HCT116 (cell line): ENCODE results near the gene ARSG. TPM values are rescaled to one million over a fixed set of nuclear protein-coding genes. Genes with fewer than 3 reads are reported as not detected.

Source experiments
- ATAC-seq: fragments of 200-7000 bp; cut with Tn5 transposase; 2 replicates; pipeline ENCODE4 v1.9.1; 2020; ENCODE audit warnings: mild to moderate bottlenecking, moderate library complexity
- BruUV-seq: library from RNA; stranded (reverse); fragments of 400-500 nt; replicated peaks from 2 replicates; lab custom pipeline; 2021; lab: Mats Ljungman, UMichigan
- CTCF ChIA-PET: fragments of 300-600 bp; sonication (Branson Sonifier 250); formaldehyde crosslinking; loops from one replicate; lab custom pipeline; 2021; ENCODE audit warnings: antibody characterized with exemption; lab: Charles Lee
- POLR2A ChIA-PET: fragments of 300-600, 350-600 bp; sonication (Branson Sonifier 250); formaldehyde crosslinking; loops from one replicate; lab custom pipeline; 2021; ENCODE audit warnings: antibody characterized with exemption; lab: Charles Lee
- RAD21 ChIA-PET, 2 experiments: fragments of 300-600 bp; sonication (Branson Sonifier 250); formaldehyde crosslinking; loops; one replicate each; lab custom pipeline; 2023; ENCODE audit warnings: low total read pairs in 2 of 2; ENCODE audit not compliant: uncharacterized antibody in 2 of 2, unreplicated experiment in 2 of 2, low non-redundant PET in 1 of 2; lab: Charles Lee
- DNase-seq: peaks from one replicate; pipeline ENCODE4 v3.0.0-alpha.2; 2010; ENCODE audit warnings: low read depth, low spot score
- H2AFZ ChIP-seq: fragments of 200-600 bp; shearing (Covaris generic), sonication (generic); 2 replicates; pipeline ENCODE4 v1.6.1; 2017; ENCODE audit warnings: low read depth, mixed run types, mixed read lengths, antibody characterized with exemption, low read length; ENCODE audit not compliant: poor library complexity, severe bottlenecking
- H3K27ac ChIP-seq: 2 replicates; pipeline ENCODE4 v1.5.1; 2012; ENCODE audit warnings: low read depth, low read length
- H3K27me3 ChIP-seq: fragments of 200-600 bp; sonication (generic); 2 replicates; pipeline ENCODE4 v1.6.1; 2016; ENCODE audit warnings: mixed run types, low read length, mixed read lengths; ENCODE audit not compliant: insufficient read depth
- H3K36me3 ChIP-seq, 2 experiments: fragments of 200-500 bp in 1 of 2; fragments of 200-600 bp in 1 of 2; sonication (Bioruptor generic) in 1 of 2; sonication (generic) in 1 of 2; 2 replicates each; pipeline versions ENCODE4 v1.5.1 to v1.6.1; 2014 to 2016; ENCODE audit warnings: low read length in 2 of 2, inconsistent platforms in 1 of 2, mixed read lengths in 1 of 2, mixed run types in 1 of 2; ENCODE audit not compliant: insufficient read depth in 2 of 2, control insufficient read depth in 1 of 2
- H3K4me1 ChIP-seq, 2 experiments: fragments of 200-600 bp in 1 of 2; sonication (generic) in 1 of 2; 2 replicates each; pipeline versions ENCODE4 v1.5.1 to v1.6.1; 2012 to 2017; ENCODE audit warnings: low read length in 2 of 2, inconsistent platforms in 1 of 2, mild to moderate bottlenecking in 1 of 2, mixed read lengths in 1 of 2, mixed run types in 1 of 2, moderate library complexity in 1 of 2; ENCODE audit not compliant: insufficient read depth in 2 of 2, control insufficient read depth in 1 of 2
- H3K4me2 ChIP-seq: fragments of 200-600 bp; sonication (generic); 2 replicates; pipeline ENCODE4 v1.6.1; 2017; ENCODE audit warnings: mixed run types, low read length, mixed read lengths
- H3K4me3 ChIP-seq, 2 experiments: fragments of 200-600 bp in 1 of 2; sonication (generic) in 1 of 2; replicated peaks in 1 of 2; 2 replicates each; pipeline ENCODE4 v1.5.1; 2011 to 2016; ENCODE audit warnings: low read length in 2 of 2, control low read depth in 1 of 2, low read depth in 1 of 2, mild to moderate bottlenecking in 1 of 2, mixed read lengths in 1 of 2, mixed run types in 1 of 2
- H3K79me2 ChIP-seq: fragments of 200-600 bp; sonication (generic); 2 replicates; pipeline ENCODE4 v1.6.1; 2017; ENCODE audit warnings: mild to moderate bottlenecking, mixed run types, low read length, moderate library complexity, mixed read lengths; ENCODE audit not compliant: insufficient read depth
- H3K9ac ChIP-seq: fragments of 200-600 bp; sonication (generic); 2 replicates; pipeline ENCODE4 v1.6.1; 2016; ENCODE audit warnings: low read length, mixed read lengths
- H3K9me2 ChIP-seq: fragments of 200-600 bp; sonication (generic), shearing (Covaris generic); 2 replicates; pipeline ENCODE4 v1.6.1; 2017; ENCODE audit warnings: mixed run types, mild to moderate bottlenecking, moderate library complexity; ENCODE audit not compliant: insufficient read depth
- H3K9me3 ChIP-seq, 2 experiments: fragments of 200-500 bp in 1 of 2; fragments of 200-600 bp in 1 of 2; sonication (Bioruptor generic) in 1 of 2; sonication (generic) in 1 of 2; 2 replicates each; pipeline ENCODE4 v1.6.1; 2014 to 2017; ENCODE audit warnings: low read length in 2 of 2, mixed read lengths in 2 of 2, inconsistent platforms in 1 of 2, low read depth in 1 of 2, mild to moderate bottlenecking in 1 of 2, mixed run types in 1 of 2, moderate library complexity in 1 of 2; ENCODE audit not compliant: control insufficient read depth in 1 of 2, insufficient read depth in 1 of 2
- H4K20me1 ChIP-seq: fragments of 200-600 bp; sonication (generic), shearing (Covaris generic); 2 replicates; pipeline ENCODE4 v1.6.1; 2017; ENCODE audit warnings: mixed run types, mild to moderate bottlenecking, moderate library complexity; ENCODE audit not compliant: insufficient read depth
- CEBPB ChIP-seq: IDR thresholded peaks from 2 replicates; pipeline ENCODE4 v1.6.1; 2012; ENCODE audit warnings: low read depth
- EGR1 ChIP-seq: IDR thresholded peaks from 2 replicates; pipeline ENCODE4 v1.6.1; 2012; ENCODE audit warnings: low read depth
- ELF1 ChIP-seq: IDR thresholded peaks from 2 replicates; pipeline ENCODE4 v1.6.1; 2012; ENCODE audit warnings: low read depth, borderline replicate concordance
- FOSL1 ChIP-seq: IDR thresholded peaks from 2 replicates; pipeline ENCODE4 v1.6.1; 2012; ENCODE audit warnings: low read depth
- JUND ChIP-seq: IDR thresholded peaks from 2 replicates; pipeline ENCODE4 v1.6.1; 2012
- POLR2A ChIP-seq: IDR thresholded peaks from 2 replicates; pipeline ENCODE4 v1.7.0; 2011; ENCODE audit warnings: borderline replicate concordance; ENCODE audit not compliant: insufficient read depth, insufficient read length; ENCODE audit errors: extremely low read depth
- POLR2AphosphoS5 ChIP-seq: IDR thresholded peaks from 2 replicates; pipeline ENCODE4 v1.6.1; 2011; ENCODE audit warnings: mild to moderate bottlenecking, low read depth, low read length, moderate library complexity
- RAD21 ChIP-seq: IDR thresholded peaks from 2 replicates; pipeline ENCODE4 v1.6.1; 2012; ENCODE audit warnings: low read depth, mild to moderate bottlenecking
- SIN3A ChIP-seq: IDR thresholded peaks from 2 replicates; pipeline ENCODE4 v1.6.1; 2012; ENCODE audit warnings: low read depth
- SP1 ChIP-seq: IDR thresholded peaks from 2 replicates; pipeline ENCODE4 v1.6.1; 2012; ENCODE audit warnings: low read depth
- SRF ChIP-seq: IDR thresholded peaks from 2 replicates; pipeline ENCODE4 v1.6.1; 2012; ENCODE audit warnings: low read depth
- TCF7L2 ChIP-seq: IDR thresholded peaks from 2 replicates; pipeline ENCODE4 v1.7.0; 2011; ENCODE audit warnings: borderline replicate concordance, inconsistent platforms; ENCODE audit not compliant: insufficient read depth, insufficient read length; ENCODE audit errors: extremely low read depth
- YY1 ChIP-seq: IDR thresholded peaks from 2 replicates; pipeline ENCODE4 v1.6.1; 2011; ENCODE audit warnings: low read length, low read depth, moderate library complexity, mild to moderate bottlenecking; ENCODE audit not compliant: insufficient replicate concordance; ENCODE audit errors: extremely low read depth
- ZFX ChIP-seq: fragments of 450-650 bp; IDR thresholded peaks from 2 replicates; pipeline ENCODE4 v1.6.1; 2017
- intact Hi-C: fragments of 100-400 bp; cut with micrococcal nuclease; formaldehyde crosslinking; loops from 2 replicates; pipeline ENCODE4 v1.10.0; 2022
- total RNA-seq: library from RNA; stranded (reverse); gene quantifications from one replicate; pipeline ENCODE4 v1.2.1, GENCODE V29; 2021; ENCODE audit not compliant: unreplicated experiment
- TF ChIP-seq, protein P1 (sequence below): IDR thresholded peaks from 2 replicates; pipeline ENCODE4 v1.6.1; 2012
- TF ChIP-seq, protein P2 (sequence below): IDR thresholded peaks from 2 replicates; pipeline ENCODE4 v1.6.1; 2012; ENCODE audit warnings: low read depth
- TF ChIP-seq, protein P3 (sequence below), 3 experiments: fragments of 200-600 bp in 1 of 3; sonication (generic) in 1 of 3; IDR thresholded peaks in 2 of 3; conservative IDR thresholded peaks in 1 of 3; 2 replicates each; pipeline ENCODE4 v1.5.1; 2012 to 2017; ENCODE audit warnings: low read depth in 2 of 3, low read length in 2 of 3, antibody characterized with exemption in 1 of 3, borderline replicate concordance in 1 of 3, control low read depth in 1 of 3, mild to moderate bottlenecking in 1 of 3, mixed read lengths in 1 of 3, mixed run types in 1 of 3, moderate library complexity in 1 of 3; ENCODE audit not compliant: insufficient read depth in 1 of 3

Gene ARSG
- total RNA-seq, 1 experiment from 2014 or later: 17.1 TPM

DNA sequence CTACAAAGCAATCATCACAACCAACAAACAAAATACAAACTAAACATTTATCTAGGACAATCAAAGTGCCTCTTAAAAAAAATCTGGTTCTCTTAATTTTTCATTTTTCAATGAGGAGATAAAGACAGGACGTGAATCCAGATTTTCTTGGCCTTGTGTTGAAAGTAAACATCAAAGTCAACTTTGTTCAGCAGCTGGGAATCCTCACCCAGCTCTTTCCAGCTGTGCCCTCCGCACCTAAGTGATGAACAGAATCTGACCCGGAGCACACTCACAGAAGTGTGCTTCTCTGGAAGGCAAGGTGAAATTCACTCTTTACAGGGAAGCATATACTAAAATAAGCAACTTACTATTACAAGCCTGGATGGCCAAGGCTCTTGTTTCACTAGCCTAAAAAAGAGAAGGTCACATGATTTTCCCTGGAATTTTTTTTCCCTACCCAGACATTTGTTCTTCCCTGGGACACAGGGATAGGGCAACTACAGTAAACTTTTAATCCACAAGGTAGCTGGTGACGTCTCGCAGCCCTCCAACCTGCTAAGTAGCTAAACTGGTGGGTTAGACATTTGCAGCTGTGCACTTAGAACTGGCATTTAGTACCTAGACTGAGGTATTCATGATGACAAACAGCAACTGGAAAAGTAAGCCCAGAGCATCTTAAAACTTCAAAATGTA lies 162.8 kb downstream of the ARSG start:
- Histone ChIP-seq H2AFZ (no peak overlapping the region), H3K4me2 (no peak overlapping the region), H3K9me3 (no peaks in the 10 kb centered on the region), H3K79me2 (no peaks in the 10 kb centered on the region), H3K4me3 (no peak overlapping the region), H3K27ac (no peak overlapping the region), H3K9me2 (no peaks in the 10 kb centered on the region), H3K9ac (no peak overlapping the region), H4K20me1 (no peaks in the 10 kb centered on the region), H3K4me1 (peaks cover 12 to 25% of the 10 kb centered on the region in 2 experiments), H3K27me3 (no peaks in the 10 kb centered on the region), H3K36me3 (no peaks in the 10 kb centered on the region)
- no TSS peak for BruUV-seq
- POLR2A ChIA-PET: no interaction called here
- no peak for DNase-seq
- RAD21 ChIA-PET: no interaction called here
- CTCF ChIA-PET: interaction anchor here (1.4 kb wide), 1 partner anchor 8 kb away, joined by 4 read pairs; no protein-coding TSS in a partner anchor
- TF ChIP-seq POLR2A (no peak), ZFX (no peak), POLR2AphosphoS5 (no peak), YY1 (no peak), EGR1 (no peak), ELF1 (no peak), RAD21 (no peak), SIN3A (no peak), SRF (no peak), TCF7L2 (no peak), SP1 (no peak), CEBPB (no peak), JUND (no peak), FOSL1 (no peak)
- TF ChIP-seq, protein P1, sequence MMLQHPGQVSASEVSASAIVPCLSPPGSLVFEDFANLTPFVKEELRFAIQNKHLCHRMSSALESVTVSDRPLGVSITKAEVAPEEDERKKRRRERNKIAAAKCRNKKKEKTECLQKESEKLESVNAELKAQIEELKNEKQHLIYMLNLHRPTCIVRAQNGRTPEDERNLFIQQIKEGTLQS: no peak
- TF ChIP-seq, protein P2, sequence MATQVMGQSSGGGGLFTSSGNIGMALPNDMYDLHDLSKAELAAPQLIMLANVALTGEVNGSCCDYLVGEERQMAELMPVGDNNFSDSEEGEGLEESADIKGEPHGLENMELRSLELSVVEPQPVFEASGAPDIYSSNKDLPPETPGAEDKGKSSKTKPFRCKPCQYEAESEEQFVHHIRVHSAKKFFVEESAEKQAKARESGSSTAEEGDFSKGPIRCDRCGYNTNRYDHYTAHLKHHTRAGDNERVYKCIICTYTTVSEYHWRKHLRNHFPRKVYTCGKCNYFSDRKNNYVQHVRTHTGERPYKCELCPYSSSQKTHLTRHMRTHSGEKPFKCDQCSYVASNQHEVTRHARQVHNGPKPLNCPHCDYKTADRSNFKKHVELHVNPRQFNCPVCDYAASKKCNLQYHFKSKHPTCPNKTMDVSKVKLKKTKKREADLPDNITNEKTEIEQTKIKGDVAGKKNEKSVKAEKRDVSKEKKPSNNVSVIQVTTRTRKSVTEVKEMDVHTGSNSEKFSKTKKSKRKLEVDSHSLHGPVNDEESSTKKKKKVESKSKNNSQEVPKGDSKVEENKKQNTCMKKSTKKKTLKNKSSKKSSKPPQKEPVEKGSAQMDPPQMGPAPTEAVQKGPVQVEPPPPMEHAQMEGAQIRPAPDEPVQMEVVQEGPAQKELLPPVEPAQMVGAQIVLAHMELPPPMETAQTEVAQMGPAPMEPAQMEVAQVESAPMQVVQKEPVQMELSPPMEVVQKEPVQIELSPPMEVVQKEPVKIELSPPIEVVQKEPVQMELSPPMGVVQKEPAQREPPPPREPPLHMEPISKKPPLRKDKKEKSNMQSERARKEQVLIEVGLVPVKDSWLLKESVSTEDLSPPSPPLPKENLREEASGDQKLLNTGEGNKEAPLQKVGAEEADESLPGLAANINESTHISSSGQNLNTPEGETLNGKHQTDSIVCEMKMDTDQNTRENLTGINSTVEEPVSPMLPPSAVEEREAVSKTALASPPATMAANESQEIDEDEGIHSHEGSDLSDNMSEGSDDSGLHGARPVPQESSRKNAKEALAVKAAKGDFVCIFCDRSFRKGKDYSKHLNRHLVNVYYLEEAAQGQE: no peak
- TF ChIP-seq, protein P3, sequence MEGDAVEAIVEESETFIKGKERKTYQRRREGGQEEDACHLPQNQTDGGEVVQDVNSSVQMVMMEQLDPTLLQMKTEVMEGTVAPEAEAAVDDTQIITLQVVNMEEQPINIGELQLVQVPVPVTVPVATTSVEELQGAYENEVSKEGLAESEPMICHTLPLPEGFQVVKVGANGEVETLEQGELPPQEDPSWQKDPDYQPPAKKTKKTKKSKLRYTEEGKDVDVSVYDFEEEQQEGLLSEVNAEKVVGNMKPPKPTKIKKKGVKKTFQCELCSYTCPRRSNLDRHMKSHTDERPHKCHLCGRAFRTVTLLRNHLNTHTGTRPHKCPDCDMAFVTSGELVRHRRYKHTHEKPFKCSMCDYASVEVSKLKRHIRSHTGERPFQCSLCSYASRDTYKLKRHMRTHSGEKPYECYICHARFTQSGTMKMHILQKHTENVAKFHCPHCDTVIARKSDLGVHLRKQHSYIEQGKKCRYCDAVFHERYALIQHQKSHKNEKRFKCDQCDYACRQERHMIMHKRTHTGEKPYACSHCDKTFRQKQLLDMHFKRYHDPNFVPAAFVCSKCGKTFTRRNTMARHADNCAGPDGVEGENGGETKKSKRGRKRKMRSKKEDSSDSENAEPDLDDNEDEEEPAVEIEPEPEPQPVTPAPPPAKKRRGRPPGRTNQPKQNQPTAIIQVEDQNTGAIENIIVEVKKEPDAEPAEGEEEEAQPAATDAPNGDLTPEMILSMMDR (IDR thresholded peaks at IDR 0.05 in 2 of 3, conservative IDR thresholded peaks at IDR 0.05 in 1 of 3; ENCODE audit: borderline replicate concordance in 1 of 3, insufficient read depth in 1 of 3, low read depth in 2 of 3, low read length in 2 of 3): no peak
- ATAC-seq: no peak
- intact Hi-C loops: no loop called here
